ENCODE data around the gene SLAMF1. TPM values are rescaled to one million over a fixed set of nuclear protein-coding genes. Genes with fewer than 3 reads are reported as not detected.

SLAMF1 gene
- total and polyA plus RNA-seq, 9 of the 15 experiments (the other 6 are each of a cell fraction or from before 2014, with no cell fraction given), result 0.04 to 0.17 (median 0.11) TPM; not detected in 4

DNA sequence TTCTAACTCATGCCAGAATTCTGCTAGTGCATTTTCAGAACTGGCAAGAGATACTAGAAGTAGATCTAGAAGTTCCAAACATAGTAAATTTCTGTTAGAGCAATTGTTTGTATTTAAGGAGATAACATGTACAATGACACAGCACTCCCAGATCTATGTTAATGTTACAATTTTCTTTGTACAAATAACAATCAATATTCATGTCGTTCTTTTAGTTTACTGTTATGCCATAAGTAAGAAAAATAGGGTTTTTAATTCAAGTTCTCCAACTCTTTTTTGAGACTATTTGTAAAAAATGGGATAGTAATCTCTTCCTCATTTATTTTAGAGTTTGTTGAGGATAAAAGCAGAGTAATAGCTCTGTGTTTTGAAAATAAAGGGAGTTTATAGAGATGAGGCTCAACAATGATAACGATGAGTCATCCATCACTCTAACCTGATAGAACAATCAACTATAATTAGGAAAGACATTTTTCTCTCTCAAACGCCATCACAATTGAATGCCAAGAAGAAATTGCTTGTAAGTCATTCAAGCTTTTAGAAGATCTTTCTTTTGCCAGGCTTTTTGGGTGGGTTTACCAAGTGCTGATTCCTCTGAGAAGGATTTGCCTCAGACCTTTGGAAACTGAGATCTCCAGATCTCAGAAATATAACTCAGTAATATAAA is 68.2 kb downstream of the SLAMF1 start (continued):
- TF ChIP-seq, protein P1, sequence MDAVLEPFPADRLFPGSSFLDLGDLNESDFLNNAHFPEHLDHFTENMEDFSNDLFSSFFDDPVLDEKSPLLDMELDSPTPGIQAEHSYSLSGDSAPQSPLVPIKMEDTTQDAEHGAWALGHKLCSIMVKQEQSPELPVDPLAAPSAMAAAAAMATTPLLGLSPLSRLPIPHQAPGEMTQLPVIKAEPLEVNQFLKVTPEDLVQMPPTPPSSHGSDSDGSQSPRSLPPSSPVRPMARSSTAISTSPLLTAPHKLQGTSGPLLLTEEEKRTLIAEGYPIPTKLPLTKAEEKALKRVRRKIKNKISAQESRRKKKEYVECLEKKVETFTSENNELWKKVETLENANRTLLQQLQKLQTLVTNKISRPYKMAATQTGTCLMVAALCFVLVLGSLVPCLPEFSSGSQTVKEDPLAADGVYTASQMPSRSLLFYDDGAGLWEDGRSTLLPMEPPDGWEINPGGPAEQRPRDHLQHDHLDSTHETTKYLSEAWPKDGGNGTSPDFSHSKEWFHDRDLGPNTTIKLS (IDR thresholded peaks at IDR 0.05; ENCODE audit: borderline replicate concordance, low read depth), result 0 out of 2 replicates have a peak, but pooled peaks have one; percentile 80
- TF ChIP-seq NFE2L1 (tag; IDR thresholded peaks at IDR 0.05; ENCODE audit: borderline replicate concordance, low read depth), result peak; percentile 87
- TF ChIP-seq, protein P2, sequence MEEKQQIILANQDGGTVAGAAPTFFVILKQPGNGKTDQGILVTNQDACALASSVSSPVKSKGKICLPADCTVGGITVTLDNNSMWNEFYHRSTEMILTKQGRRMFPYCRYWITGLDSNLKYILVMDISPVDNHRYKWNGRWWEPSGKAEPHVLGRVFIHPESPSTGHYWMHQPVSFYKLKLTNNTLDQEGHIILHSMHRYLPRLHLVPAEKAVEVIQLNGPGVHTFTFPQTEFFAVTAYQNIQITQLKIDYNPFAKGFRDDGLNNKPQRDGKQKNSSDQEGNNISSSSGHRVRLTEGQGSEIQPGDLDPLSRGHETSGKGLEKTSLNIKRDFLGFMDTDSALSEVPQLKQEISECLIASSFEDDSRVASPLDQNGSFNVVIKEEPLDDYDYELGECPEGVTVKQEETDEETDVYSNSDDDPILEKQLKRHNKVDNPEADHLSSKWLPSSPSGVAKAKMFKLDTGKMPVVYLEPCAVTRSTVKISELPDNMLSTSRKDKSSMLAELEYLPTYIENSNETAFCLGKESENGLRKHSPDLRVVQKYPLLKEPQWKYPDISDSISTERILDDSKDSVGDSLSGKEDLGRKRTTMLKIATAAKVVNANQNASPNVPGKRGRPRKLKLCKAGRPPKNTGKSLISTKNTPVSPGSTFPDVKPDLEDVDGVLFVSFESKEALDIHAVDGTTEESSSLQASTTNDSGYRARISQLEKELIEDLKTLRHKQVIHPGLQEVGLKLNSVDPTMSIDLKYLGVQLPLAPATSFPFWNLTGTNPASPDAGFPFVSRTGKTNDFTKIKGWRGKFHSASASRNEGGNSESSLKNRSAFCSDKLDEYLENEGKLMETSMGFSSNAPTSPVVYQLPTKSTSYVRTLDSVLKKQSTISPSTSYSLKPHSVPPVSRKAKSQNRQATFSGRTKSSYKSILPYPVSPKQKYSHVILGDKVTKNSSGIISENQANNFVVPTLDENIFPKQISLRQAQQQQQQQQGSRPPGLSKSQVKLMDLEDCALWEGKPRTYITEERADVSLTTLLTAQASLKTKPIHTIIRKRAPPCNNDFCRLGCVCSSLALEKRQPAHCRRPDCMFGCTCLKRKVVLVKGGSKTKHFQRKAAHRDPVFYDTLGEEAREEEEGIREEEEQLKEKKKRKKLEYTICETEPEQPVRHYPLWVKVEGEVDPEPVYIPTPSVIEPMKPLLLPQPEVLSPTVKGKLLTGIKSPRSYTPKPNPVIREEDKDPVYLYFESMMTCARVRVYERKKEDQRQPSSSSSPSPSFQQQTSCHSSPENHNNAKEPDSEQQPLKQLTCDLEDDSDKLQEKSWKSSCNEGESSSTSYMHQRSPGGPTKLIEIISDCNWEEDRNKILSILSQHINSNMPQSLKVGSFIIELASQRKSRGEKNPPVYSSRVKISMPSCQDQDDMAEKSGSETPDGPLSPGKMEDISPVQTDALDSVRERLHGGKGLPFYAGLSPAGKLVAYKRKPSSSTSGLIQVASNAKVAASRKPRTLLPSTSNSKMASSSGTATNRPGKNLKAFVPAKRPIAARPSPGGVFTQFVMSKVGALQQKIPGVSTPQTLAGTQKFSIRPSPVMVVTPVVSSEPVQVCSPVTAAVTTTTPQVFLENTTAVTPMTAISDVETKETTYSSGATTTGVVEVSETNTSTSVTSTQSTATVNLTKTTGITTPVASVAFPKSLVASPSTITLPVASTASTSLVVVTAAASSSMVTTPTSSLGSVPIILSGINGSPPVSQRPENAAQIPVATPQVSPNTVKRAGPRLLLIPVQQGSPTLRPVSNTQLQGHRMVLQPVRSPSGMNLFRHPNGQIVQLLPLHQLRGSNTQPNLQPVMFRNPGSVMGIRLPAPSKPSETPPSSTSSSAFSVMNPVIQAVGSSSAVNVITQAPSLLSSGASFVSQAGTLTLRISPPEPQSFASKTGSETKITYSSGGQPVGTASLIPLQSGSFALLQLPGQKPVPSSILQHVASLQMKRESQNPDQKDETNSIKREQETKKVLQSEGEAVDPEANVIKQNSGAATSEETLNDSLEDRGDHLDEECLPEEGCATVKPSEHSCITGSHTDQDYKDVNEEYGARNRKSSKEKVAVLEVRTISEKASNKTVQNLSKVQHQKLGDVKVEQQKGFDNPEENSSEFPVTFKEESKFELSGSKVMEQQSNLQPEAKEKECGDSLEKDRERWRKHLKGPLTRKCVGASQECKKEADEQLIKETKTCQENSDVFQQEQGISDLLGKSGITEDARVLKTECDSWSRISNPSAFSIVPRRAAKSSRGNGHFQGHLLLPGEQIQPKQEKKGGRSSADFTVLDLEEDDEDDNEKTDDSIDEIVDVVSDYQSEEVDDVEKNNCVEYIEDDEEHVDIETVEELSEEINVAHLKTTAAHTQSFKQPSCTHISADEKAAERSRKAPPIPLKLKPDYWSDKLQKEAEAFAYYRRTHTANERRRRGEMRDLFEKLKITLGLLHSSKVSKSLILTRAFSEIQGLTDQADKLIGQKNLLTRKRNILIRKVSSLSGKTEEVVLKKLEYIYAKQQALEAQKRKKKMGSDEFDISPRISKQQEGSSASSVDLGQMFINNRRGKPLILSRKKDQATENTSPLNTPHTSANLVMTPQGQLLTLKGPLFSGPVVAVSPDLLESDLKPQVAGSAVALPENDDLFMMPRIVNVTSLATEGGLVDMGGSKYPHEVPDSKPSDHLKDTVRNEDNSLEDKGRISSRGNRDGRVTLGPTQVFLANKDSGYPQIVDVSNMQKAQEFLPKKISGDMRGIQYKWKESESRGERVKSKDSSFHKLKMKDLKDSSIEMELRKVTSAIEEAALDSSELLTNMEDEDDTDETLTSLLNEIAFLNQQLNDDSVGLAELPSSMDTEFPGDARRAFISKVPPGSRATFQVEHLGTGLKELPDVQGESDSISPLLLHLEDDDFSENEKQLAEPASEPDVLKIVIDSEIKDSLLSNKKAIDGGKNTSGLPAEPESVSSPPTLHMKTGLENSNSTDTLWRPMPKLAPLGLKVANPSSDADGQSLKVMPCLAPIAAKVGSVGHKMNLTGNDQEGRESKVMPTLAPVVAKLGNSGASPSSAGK (IDR thresholded peaks at IDR 0.05), result no peak; the same call in 1 of the 2 replicates
- no peak for TF ChIP-seq BHLHE40 (IDR thresholded peaks at IDR 0.05; ENCODE audit: low read length)
- TF ChIP-seq SMARCE1 (IDR thresholded peaks at IDR 0.05), result peak; percentile 53; the same call in 1 of the 2 replicates
- no peak for TF ChIP-seq ZZZ3 (IDR thresholded peaks at IDR 0.05)
- TF ChIP-seq, protein P3, sequence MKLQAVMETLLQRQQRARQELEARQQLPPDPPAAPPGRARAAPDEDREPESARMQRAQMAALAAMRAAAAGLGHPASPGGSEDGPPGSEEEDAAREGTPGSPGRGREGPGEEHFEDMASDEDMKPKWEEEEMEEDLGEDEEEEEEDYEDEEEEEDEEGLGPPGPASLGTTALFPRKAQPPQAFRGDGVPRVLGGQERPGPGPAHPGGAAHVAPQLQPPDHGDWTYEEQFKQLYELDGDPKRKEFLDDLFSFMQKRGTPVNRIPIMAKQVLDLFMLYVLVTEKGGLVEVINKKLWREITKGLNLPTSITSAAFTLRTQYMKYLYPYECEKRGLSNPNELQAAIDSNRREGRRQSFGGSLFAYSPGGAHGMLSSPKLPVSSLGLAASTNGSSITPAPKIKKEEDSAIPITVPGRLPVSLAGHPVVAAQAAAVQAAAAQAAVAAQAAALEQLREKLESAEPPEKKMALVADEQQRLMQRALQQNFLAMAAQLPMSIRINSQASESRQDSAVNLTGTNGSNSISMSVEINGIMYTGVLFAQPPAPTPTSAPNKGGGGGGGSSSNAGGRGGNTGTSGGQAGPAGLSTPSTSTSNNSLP (IDR thresholded peaks at IDR 0.05; ENCODE audit: borderline replicate concordance, low read depth, low read length), result peak; percentile 42; the same call in 1 of the 2 replicates
- TF ChIP-seq BACH1 (tag; IDR thresholded peaks at IDR 0.05), result peak; percentile 70
- TF ChIP-seq MAFG (tag; conservative IDR thresholded peaks at IDR 0.05), result peak; percentile 94
- TF ChIP-seq ZNF316 (IDR thresholded peaks at IDR 0.05), result peak; percentile 87
- TF ChIP-seq C11orf30 (IDR thresholded peaks at IDR 0.05; ENCODE audit: low read depth), result peak; percentile 81
